D721Med (cell line): ENCODE data around the gene GRM7.

Source experiments
- DNase-seq: peaks from one replicate; pipeline ENCODE4 v3.0.0; 2011; ENCODE audit warnings: low spot score; ENCODE audit not compliant: insufficient read length
- FAIRE-seq: peaks from 2 replicates; lab custom pipeline; 2011; peaks lifted over from hg19 to GRCh38; lab: Jason Lieb, UNC
- CTCF ChIP-seq: IDR thresholded peaks from 2 replicates; pipeline ENCODE4 v1.5.1; 2012; ENCODE audit warnings: mild to moderate bottlenecking, control low read depth; ENCODE audit not compliant: insufficient read depth; ENCODE audit errors: missing control alignments

Gene GRM7

GRCh38 chr3:7340795-7341194 is 479.9 kb downstream of the GRM7 start:
- no peak for DNase-seq
- TF ChIP-seq CTCF: no peak
- no peak for FAIRE-seq

GRCh38 chr3:7346364-7346763 is 485.4 kb downstream of the GRM7 start:
- FAIRE-seq (no peak), DNase-seq (no peak)
- TF ChIP-seq CTCF: no peak

- TF ChIP-seq CTCF: no peak
- FAIRE-seq (no peak), DNase-seq (no peak)
Observed at GRCh38 chr3:7357101-7357500, 496.2 kb downstream of the GRM7 start.

- FAIRE-seq: no peak
- no peak for TF ChIP-seq CTCF
- DNase-seq: no peak
Observed at GRCh38 chr3:7367968-7368367, 507.1 kb downstream of the GRM7 start.

- DNase-seq (no peak), FAIRE-seq (peak; percentile 81)
- no peak for TF ChIP-seq CTCF
Observed at GRCh38 chr3:7368597-7368996, 507.7 kb downstream of the GRM7 start.

GRCh38 chr3:7371693-7372572 is 511.0 kb downstream of the GRM7 start:
- no peak for TF ChIP-seq CTCF
- FAIRE-seq (peak; percentile 63), DNase-seq (no peak)

GRCh38 chr3:7377103-7377502 is 516.2 kb downstream of the GRM7 start:
- DNase-seq (no peak), FAIRE-seq (no peak)
- no peak for TF ChIP-seq CTCF
